Stimulated activated CD4-positive, alpha-beta T cell treated with anti-CD3 and anti-CD28 coated beads, Interleukin-12 subunit alpha, Interleukin-12 subunit beta, amount 100 ng/mL, for 48 hours (primary cell): ENCODE results near the gene LMX1B.

Experiments
- DNase-seq, 3 donors: peaks; one replicate each; pipeline ENCODE4 v3.0.0-alpha.2; 2020; ENCODE audit warnings: low read depth in 2 of 3, low spot score in 1 of 3

The LMX1B gene

GRCh38 chr9:126676102-126676684 lies 62.5 kb downstream of the LMX1B start:
- DNase-seq = no peak

GRCh38 chr9:126676685-126677143 lies 63.0 kb downstream of the LMX1B start:
- no peak for DNase-seq

GRCh38 chr9:126677188-126678084 lies 63.7 kb downstream of the LMX1B start:
- no peak for DNase-seq

- peak in 1 of 3 donors; percentile 14 for DNase-seq
Observed at GRCh38 chr9:126678989-126679388, 65.3 kb downstream of the LMX1B start.

GRCh38 chr9:126681336-126681735 lies 67.6 kb downstream of the LMX1B start:
- DNase-seq = no peak

- no peak for DNase-seq
Observed at GRCh38 chr9:126682113-126682810, 68.5 kb downstream of the LMX1B start.

GRCh38 chr9:126682928-126683697 lies 69.4 kb downstream of the LMX1B start:
- no peak for DNase-seq

- no peak for DNase-seq
Observed at GRCh38 chr9:126683698-126684044, 69.9 kb downstream of the LMX1B start.

- DNase-seq = no peak
Observed at GRCh38 chr9:126684345-126684744, 70.6 kb downstream of the LMX1B start.

GRCh38 chr9:126684965-126685465 lies 71.3 kb downstream of the LMX1B start:
- no peak for DNase-seq

- no peak for DNase-seq
Observed at GRCh38 chr9:126687930-126688461, 74.3 kb downstream of the LMX1B start.

GRCh38 chr9:126688617-126689016 lies 74.9 kb downstream of the LMX1B start:
- DNase-seq = no peak

GRCh38 chr9:126689027-126689825 lies 75.5 kb downstream of the LMX1B start:
- no peak for DNase-seq

- peak; percentile 31 to 58 (median 46) for DNase-seq
Observed at GRCh38 chr9:126690431-126691051, 76.8 kb downstream of the LMX1B start.

GRCh38 chr9:126692041-126692758 lies 78.5 kb downstream of the LMX1B start:
- no peak for DNase-seq

GRCh38 chr9:126692759-126693427 lies 79.2 kb downstream of the LMX1B start:
- no peak for DNase-seq

- no peak for DNase-seq
Observed at GRCh38 chr9:126693428-126693944, 79.8 kb downstream of the LMX1B start.
